Stimulated activated CD8-positive, alpha-beta memory T cell treated with anti-CD3 and anti-CD28 coated beads, Interleukin-15, amount 100 ng/mL, for 24 hours (primary cell): Measurements from ENCODE around the gene AP1B1.

ENCODE experiments used
- DNase-seq: peaks from one replicate; pipeline ENCODE4 v3.0.0-alpha.2; 2020; ENCODE audit warnings: low read depth

AP1B1 gene

GRCh38 chr22:29300807-29301601, 87.4 kb downstream of the AP1B1 start:
- no peak for DNase-seq

- DNase-seq = no peak
Observed at GRCh38 chr22:29300467-29300806, 87.9 kb downstream of the AP1B1 start.

GRCh38 chr22:29299136-29299900, 89.1 kb downstream of the AP1B1 start:
- DNase-seq = no peak

- DNase-seq = no peak
Observed at GRCh38 chr22:29298641-29299040, 89.7 kb downstream of the AP1B1 start.

- no peak for DNase-seq
Observed at GRCh38 chr22:29292379-29292778, 96.0 kb downstream of the AP1B1 start.

GRCh38 chr22:29291215-29291614, 97.2 kb downstream of the AP1B1 start:
- DNase-seq = no peak

GRCh38 chr22:29290061-29290460, 98.3 kb downstream of the AP1B1 start:
- DNase-seq = no peak

- no peak for DNase-seq
Observed at GRCh38 chr22:29288837-29289236, 99.5 kb downstream of the AP1B1 start.

GRCh38 chr22:29284196-29284595, 104.2 kb downstream of the AP1B1 start:
- DNase-seq = no peak

GRCh38 chr22:29277927-29278326, 110.4 kb downstream of the AP1B1 start:
- no peak for DNase-seq
